Urinary bladder (tissue), 4 donors: ENCODE measurements around the gene MAL. TPM values are rescaled to one million over a fixed set of nuclear protein-coding genes. Genes with fewer than 3 reads are reported as not detected.
"Not testable (repeated sequence)": the region's sequence is repeated elsewhere in the genome, so short reads cannot be mapped to it uniquely, and the experiment has no call there.

Source experiments
- DNase-seq: peaks from one replicate; pipeline ENCODE4 v3.0.0-alpha.2; 2015; ENCODE audit errors: extremely low spot score
- H3K27ac ChIP-seq: one replicate; pipeline ENCODE4 v1.5.1; 2013; ENCODE audit warnings: low read depth, mild to moderate bottlenecking, moderate library complexity
- H3K36me3 ChIP-seq: one replicate; pipeline ENCODE4 v1.6.1; 2013; ENCODE audit warnings: mild to moderate bottlenecking, moderate library complexity; ENCODE audit not compliant: insufficient read depth
- H3K4me1 ChIP-seq: one replicate; pipeline ENCODE4 v1.6.1; 2013; ENCODE audit warnings: mild to moderate bottlenecking, moderate library complexity; ENCODE audit not compliant: insufficient read depth
- H3K4me3 ChIP-seq: one replicate; pipeline ENCODE4 v1.5.1; 2013; ENCODE audit warnings: low read depth, low read length
- WGBS: extraction: QIAGEN DNeasy Blood & Tissue Kit; methylation state at CpG from one replicate; pipeline ENCODE4 v1.1.7; 2013; 5-methylcytosine and 5-hydroxymethylcytosine counted together
- polyA plus RNA-seq: library from polyadenylated mRNA; stranded (reverse); fragments of 200-250 nt; gene quantifications from one replicate; pipeline ENCODE4 v1.2.3, GENCODE V29; 2013
- small RNA-seq: library from RNA; depleted of rRNA; stranded (forward); fragments of <200 nt; gene quantifications from one replicate; pipeline ENCODE3, GENCODE V24; 2014
- total RNA-seq: library from RNA; depleted of rRNA; stranded (reverse); fragments of >200 nt; gene quantifications from one replicate; pipeline ENCODE4 v1.2.3, GENCODE V29; 2014
- donor health status: healthy with polysubstance abuse.
- donor health status: healthy.

MAL gene
- total and polyA plus RNA-seq, 2 donors, result 3.6 to 13.3 TPM

DNA sequence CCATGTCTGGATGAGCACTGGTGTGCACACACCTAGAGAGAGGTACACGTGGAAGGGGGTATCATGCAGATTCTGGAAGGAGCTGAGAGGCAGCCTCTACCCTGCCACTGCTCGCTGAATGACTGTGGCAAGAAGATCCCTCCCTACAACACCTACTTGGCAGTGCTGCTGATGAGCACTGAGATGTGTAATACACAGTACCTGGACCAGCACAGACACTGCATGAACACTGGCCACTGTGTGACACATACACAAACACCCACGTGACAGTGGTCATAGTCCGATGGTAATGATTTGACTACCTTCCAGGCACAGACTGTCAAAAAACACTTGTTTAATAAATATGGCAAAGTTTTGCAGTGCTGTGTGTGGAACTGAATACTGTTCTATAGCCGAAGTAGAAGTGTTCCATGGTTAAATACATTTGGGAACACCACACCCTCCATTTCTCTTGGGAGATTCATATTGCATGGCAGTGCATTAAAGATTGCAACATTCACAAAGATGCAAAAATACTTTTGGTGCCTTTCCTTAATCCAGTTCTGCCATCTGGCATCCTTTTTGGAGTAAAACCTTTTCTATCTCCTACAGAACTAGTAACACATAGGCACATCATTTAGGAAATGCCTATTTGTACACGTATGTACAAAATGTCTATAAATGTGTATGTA, 66.5 kb downstream of the MAL start:
- H3K27ac ChIP-seq, result no peak overlapping the region
- WGBS, result 95% methylated on average over 6 of the region's 6 CpGs
- H3K4me1 ChIP-seq, result no peaks in the 10 kb centered on the region
- H3K4me3 ChIP-seq, result no peak overlapping the region
- no peak for DNase-seq
- H3K36me3 ChIP-seq, result peaks cover 12% of the 10 kb centered on the region

GRCh38 chr2:95098273-95098672, 72.8 kb downstream of the MAL start:
- not testable (repeated sequence) for DNase-seq, H3K27ac ChIP-seq, H3K4me3 ChIP-seq, H3K36me3 ChIP-seq, H3K4me1 ChIP-seq
- 92% methylated on average over 5 of the region's 5 CpGs for WGBS

DNA sequence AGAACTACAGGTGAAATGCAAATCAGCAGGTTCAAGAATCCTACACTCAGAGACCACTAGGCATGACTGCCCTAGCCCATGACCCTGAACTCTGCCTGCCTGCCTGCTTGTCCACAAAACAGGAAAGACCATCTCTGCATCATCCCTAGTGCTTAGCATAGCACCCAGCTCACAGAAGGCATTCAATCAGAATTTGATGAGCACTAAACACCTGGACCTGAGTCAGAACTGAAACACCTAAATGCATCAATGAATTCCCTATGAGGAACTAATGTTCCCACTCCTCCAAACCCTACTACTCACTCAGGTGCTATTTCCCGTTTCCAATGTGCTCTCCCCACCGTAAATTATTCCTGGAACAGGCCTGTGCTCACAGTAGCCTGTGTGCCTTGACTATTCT, 74.4 kb downstream of the MAL start:
- DNase-seq, result no peak
- WGBS, result 94% methylated on average over 2 of the region's 2 CpGs
- no peak overlapping the region for H3K4me3 ChIP-seq
- no peaks in the 10 kb centered on the region for H3K36me3 ChIP-seq
- H3K27ac ChIP-seq, result no peak overlapping the region
- no peaks in the 10 kb centered on the region for H3K4me1 ChIP-seq

Small RNAs within 50 kb of the gene (small RNA-seq; reads per million reads assigned to genes)
- 0.12 reads per million for gene RN7SL575P

Other genes starting within 250 kb of the MAL start
- gene TEKT4, start 154.3 kb upstream of the MAL start, total RNA-seq, result not detected
- not detected for gene TEKT4, start 154.3 kb upstream of the MAL start, polyA plus RNA-seq
- 43.5 TPM for gene MRPS5, start 96.1 kb downstream of the MAL start, total RNA-seq
- 49.3 TPM for gene MRPS5, start 96.1 kb downstream of the MAL start, polyA plus RNA-seq
- 38.5 TPM for gene ZNF514, start 134.1 kb downstream of the MAL start, total RNA-seq
- gene ZNF514, start 134.1 kb downstream of the MAL start, polyA plus RNA-seq, result 11.3 TPM
- 9.5 TPM for gene ZNF2, start 140.1 kb downstream of the MAL start, total RNA-seq
- gene ZNF2, start 140.1 kb downstream of the MAL start, polyA plus RNA-seq, result 3.4 TPM
- 11.5 TPM for gene ZNF892, start 181.8 kb downstream of the MAL start, total RNA-seq
- 1.4 TPM for gene ZNF892, start 181.8 kb downstream of the MAL start, polyA plus RNA-seq
- 13.6 TPM for gene PROM2, start 248.7 kb downstream of the MAL start, total RNA-seq
- 25.1 TPM for gene PROM2, start 248.7 kb downstream of the MAL start, polyA plus RNA-seq